HG03108 (cell line): Measurements from ENCODE around the gene RALGPS1.
"Not testable (repeated sequence)": the region's sequence is repeated elsewhere in the genome, so short reads cannot be mapped to it uniquely, and the experiment has no call there.

Experiments used
- ATAC-seq: cut with Tn5 transposase; IDR thresholded peaks from one replicate; pipeline ENCODE4 v1.9.1; 2021; ENCODE audit warnings: moderate library complexity; ENCODE audit not compliant: unreplicated experiment

The RALGPS1 gene

GRCh38 chr9:127132375-127132774, 217.8 kb downstream of the RALGPS1 start:
- ATAC-seq = no peak

- no peak for ATAC-seq
Observed at GRCh38 chr9:127132921-127133647, 218.5 kb downstream of the RALGPS1 start.

- no peak for ATAC-seq
Observed at GRCh38 chr9:127133739-127134167, 219.2 kb downstream of the RALGPS1 start.

- ATAC-seq = no peak
Observed at GRCh38 chr9:127135056-127135745, 220.6 kb downstream of the RALGPS1 start.

- ATAC-seq = no peak
Observed at GRCh38 chr9:127136081-127136879, 221.7 kb downstream of the RALGPS1 start.

GRCh38 chr9:127136880-127137639, 222.5 kb downstream of the RALGPS1 start:
- ATAC-seq = no peak

- ATAC-seq = no peak
Observed at GRCh38 chr9:127137640-127138360, 223.2 kb downstream of the RALGPS1 start.

- ATAC-seq = no peak
Observed at GRCh38 chr9:127138444-127138843, 223.9 kb downstream of the RALGPS1 start.

- no peak for ATAC-seq
Observed at GRCh38 chr9:127139071-127139731, 224.6 kb downstream of the RALGPS1 start.

GRCh38 chr9:127139775-127140174, 225.2 kb downstream of the RALGPS1 start:
- ATAC-seq = no peak

- no peak for ATAC-seq
Observed at GRCh38 chr9:127140181-127140580, 225.6 kb downstream of the RALGPS1 start.

GRCh38 chr9:127140842-127141675, 226.5 kb downstream of the RALGPS1 start:
- ATAC-seq = no peak

- no peak for ATAC-seq
Observed at GRCh38 chr9:127142291-127142690, 227.7 kb downstream of the RALGPS1 start.

- no peak for ATAC-seq
Observed at GRCh38 chr9:127142931-127143464, 228.4 kb downstream of the RALGPS1 start.

- ATAC-seq = no peak
Observed at GRCh38 chr9:127143920-127144465, 229.4 kb downstream of the RALGPS1 start.

GRCh38 chr9:127144670-127145445, 230.3 kb downstream of the RALGPS1 start:
- ATAC-seq = no peak

GRCh38 chr9:127146841-127147240, 232.3 kb downstream of the RALGPS1 start:
- ATAC-seq = not testable (repeated sequence)
